Liver (tissue), 9 donors: ENCODE results near the gene CDH13. TPM values are rescaled to one million over a fixed set of nuclear protein-coding genes. Genes with fewer than 3 reads are reported as not detected.

Experiments
- DNase-seq: peaks from one replicate; pipeline ENCODE4 v3.0.0-alpha.2; 2017; ENCODE audit warnings: low spot score
- H3K27ac ChIP-seq, 2 donors: one replicate each; pipeline ENCODE4 v1.7.0; 2013; ENCODE audit warnings: inconsistent platforms in 2 of 2, low read length in 2 of 2, control low read depth in 1 of 2, low read depth in 1 of 2, mild to moderate bottlenecking in 1 of 2
- H3K27me3 ChIP-seq, 4 donors: one replicate each; pipeline versions ENCODE4 v1.6.1 to v1.7.0; 2013; ENCODE audit warnings: low read length in 3 of 4, inconsistent platforms in 1 of 4, mild to moderate bottlenecking in 1 of 4, moderate library complexity in 1 of 4; ENCODE audit not compliant: control insufficient read depth in 4 of 4, insufficient read depth in 4 of 4
- H3K36me3 ChIP-seq, 4 donors: one replicate each; pipeline versions ENCODE4 v1.6.1 to v1.7.0; 2013; ENCODE audit warnings: low read length in 3 of 4, mild to moderate bottlenecking in 3 of 4, low read depth in 1 of 4, moderate library complexity in 1 of 4; ENCODE audit not compliant: control insufficient read depth in 4 of 4, insufficient read depth in 3 of 4
- H3K4me1 ChIP-seq, 4 donors: one replicate each; pipeline versions ENCODE4 v1.6.1 to v1.7.0; 2013; ENCODE audit warnings: low read length in 3 of 4, mild to moderate bottlenecking in 3 of 4, moderate library complexity in 1 of 4; ENCODE audit not compliant: control insufficient read depth in 4 of 4, insufficient read depth in 4 of 4
- H3K4me3 ChIP-seq, 3 donors: one replicate each; pipeline versions ENCODE4 v1.6.1 to v1.7.0; 2013; ENCODE audit warnings: low read length in 3 of 3, control low read depth in 1 of 3, low read depth in 1 of 3, mild to moderate bottlenecking in 1 of 3
- H3K9ac ChIP-seq, 2 donors: one replicate each; pipeline ENCODE4 v1.7.0; 2013; ENCODE audit warnings: low read length in 2 of 2, mild to moderate bottlenecking in 2 of 2, moderate library complexity in 2 of 2, control low read depth in 1 of 2, low read depth in 1 of 2
- H3K9me3 ChIP-seq, 4 donors: one replicate each; pipeline versions ENCODE4 v1.6.1 to v1.7.0; 2013; ENCODE audit warnings: low read length in 3 of 4; ENCODE audit not compliant: control insufficient read depth in 4 of 4
- EGR1 ChIP-seq, 2 donors: IDR thresholded peaks; 2 replicates each; pipeline ENCODE4 v1.6.1; 2016 to 2018; ENCODE audit warnings: antibody characterized with exemption in 2 of 2, low read depth in 2 of 2
- FOXA2 ChIP-seq: IDR thresholded peaks from 2 replicates; pipeline ENCODE4 v1.6.1; 2016; ENCODE audit warnings: antibody characterized with exemption
- GABPA ChIP-seq, 2 donors: IDR thresholded peaks in 1 of 2; conservative IDR thresholded peaks in 1 of 2; 2 replicates each; pipeline ENCODE4 v1.6.1; 2016; ENCODE audit warnings: antibody characterized with exemption in 2 of 2, mild to moderate bottlenecking in 1 of 2, moderate library complexity in 1 of 2
- HNF4A ChIP-seq, 2 donors: conservative IDR thresholded peaks; 2 replicates each; pipeline ENCODE4 v1.6.1; 2016; ENCODE audit warnings: antibody characterized with exemption in 2 of 2, mild to moderate bottlenecking in 2 of 2
- JUND ChIP-seq, 2 donors: IDR thresholded peaks; 2 replicates each; pipeline ENCODE4 v1.6.1; 2016; ENCODE audit warnings: antibody characterized with exemption in 2 of 2
- RAD21 ChIP-seq, 2 donors: IDR thresholded peaks; 2 replicates each; pipeline ENCODE4 v1.6.1; 2016; ENCODE audit warnings: antibody characterized with exemption in 2 of 2, mild to moderate bottlenecking in 2 of 2
- RXRA ChIP-seq, 2 donors: IDR thresholded peaks; 2 replicates each; pipeline ENCODE4 v1.6.1; 2017 to 2018; ENCODE audit warnings: antibody characterized with exemption in 2 of 2, mild to moderate bottlenecking in 1 of 2
- YY1 ChIP-seq: IDR thresholded peaks from 2 replicates; pipeline ENCODE4 v1.6.1; 2016; ENCODE audit warnings: antibody characterized with exemption, mild to moderate bottlenecking
- WGBS: extraction: QIAGEN DNeasy Blood & Tissue Kit; methylation state at CpG from one replicate; pipeline ENCODE4 v1.1.7; 2013; 5-methylcytosine and 5-hydroxymethylcytosine counted together
- polyA plus RNA-seq, 2 donors: library from polyadenylated mRNA; stranded (reverse) in 1 of 2; unstranded in 1 of 2; fragments of 200-250 nt in 1 of 2; fragments of >200 nt in 1 of 2; fragmentation: Nextera tagmentation in 1 of 2; extraction: Ambion mirVana in 1 of 2; gene quantifications; one replicate each; pipeline versions ENCODE4 v1.2.1 to v1.2.3, GENCODE V29; 2013 to 2015
- total RNA-seq, 2 donors: library from RNA; depleted of rRNA; stranded (reverse); fragments of >200 nt; gene quantifications; one replicate each; pipeline ENCODE4 v1.2.3, GENCODE V29; 2014
- TF ChIP-seq, protein P1 (sequence below): IDR thresholded peaks from 2 replicates; pipeline ENCODE4 v1.6.1; 2016; ENCODE audit warnings: antibody characterized with exemption
- TF ChIP-seq, protein P2 (sequence below): IDR thresholded peaks from 2 replicates; pipeline ENCODE4 v1.6.1; 2016; ENCODE audit warnings: antibody characterized with exemption, mild to moderate bottlenecking
- donor health status: healthy.
- donor health status: healthy.
- donor health status: healthy.
- donor health status: healthy.
- donor health status: healthy.

The CDH13 gene
- total and polyA plus RNA-seq, 4 donors, result 0.21 to 1.5 (median 0.58) TPM

GRCh38 chr16:83776944-83777343 is 1150.2 kb downstream of the CDH13 start:
- H3K36me3 ChIP-seq, result no peaks in the 10 kb centered on the region
- H3K9ac ChIP-seq, result no peak overlapping the region
- DNase-seq, result no peak
- no peaks in the 10 kb centered on the region for H3K27me3 ChIP-seq
- no peak for TF ChIP-seq GABPA (IDR thresholded peaks at IDR 0.05 in 1 of 2, conservative IDR thresholded peaks at IDR 0.05 in 1 of 2)
- TF ChIP-seq, protein P1, sequence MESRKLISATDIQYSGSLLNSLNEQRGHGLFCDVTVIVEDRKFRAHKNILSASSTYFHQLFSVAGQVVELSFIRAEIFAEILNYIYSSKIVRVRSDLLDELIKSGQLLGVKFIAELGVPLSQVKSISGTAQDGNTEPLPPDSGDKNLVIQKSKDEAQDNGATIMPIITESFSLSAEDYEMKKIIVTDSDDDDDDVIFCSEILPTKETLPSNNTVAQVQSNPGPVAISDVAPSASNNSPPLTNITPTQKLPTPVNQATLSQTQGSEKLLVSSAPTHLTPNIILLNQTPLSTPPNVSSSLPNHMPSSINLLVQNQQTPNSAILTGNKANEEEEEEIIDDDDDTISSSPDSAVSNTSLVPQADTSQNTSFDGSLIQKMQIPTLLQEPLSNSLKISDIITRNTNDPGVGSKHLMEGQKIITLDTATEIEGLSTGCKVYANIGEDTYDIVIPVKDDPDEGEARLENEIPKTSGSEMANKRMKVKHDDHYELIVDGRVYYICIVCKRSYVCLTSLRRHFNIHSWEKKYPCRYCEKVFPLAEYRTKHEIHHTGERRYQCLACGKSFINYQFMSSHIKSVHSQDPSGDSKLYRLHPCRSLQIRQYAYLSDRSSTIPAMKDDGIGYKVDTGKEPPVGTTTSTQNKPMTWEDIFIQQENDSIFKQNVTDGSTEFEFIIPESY, result no peak
- peaks cover 0 to 13% (median 7%) of the 10 kb centered on the region in 4 donors for H3K4me1 ChIP-seq
- H3K4me3 ChIP-seq, result no peak overlapping the region
- no peak overlapping the region for H3K27ac ChIP-seq
- 83% methylated on average over 9 of the region's 9 CpGs for WGBS
- no peaks in the 10 kb centered on the region for H3K9me3 ChIP-seq

GRCh38 chr16:83779886-83780285 is 1153.1 kb downstream of the CDH13 start:
- Histone ChIP-seq H3K4me1 (peaks cover 0 to 13% (median 7%) of the 10 kb centered on the region in 4 donors), H3K27ac (no peak overlapping the region), H3K36me3 (no peaks in the 10 kb centered on the region), H3K9ac (no peak overlapping the region), H3K27me3 (no peaks in the 10 kb centered on the region), H3K9me3 (no peaks in the 10 kb centered on the region), H3K4me3 (no peak overlapping the region)
- DNase-seq, result no peak
- 13% methylated on average over 6 of the region's 6 CpGs for whole genome bisulfite sequencing
- TF ChIP-seq RXRA (IDR thresholded peaks at IDR 0.05) (peak in 1 of 2 donors; percentile 17), RAD21 (IDR thresholded peaks at IDR 0.05) (no peak), HNF4A (conservative IDR thresholded peaks at IDR 0.05) (peak in 1 of 2 donors; percentile 20), FOXA2 (peak; percentile 76)

DNA sequence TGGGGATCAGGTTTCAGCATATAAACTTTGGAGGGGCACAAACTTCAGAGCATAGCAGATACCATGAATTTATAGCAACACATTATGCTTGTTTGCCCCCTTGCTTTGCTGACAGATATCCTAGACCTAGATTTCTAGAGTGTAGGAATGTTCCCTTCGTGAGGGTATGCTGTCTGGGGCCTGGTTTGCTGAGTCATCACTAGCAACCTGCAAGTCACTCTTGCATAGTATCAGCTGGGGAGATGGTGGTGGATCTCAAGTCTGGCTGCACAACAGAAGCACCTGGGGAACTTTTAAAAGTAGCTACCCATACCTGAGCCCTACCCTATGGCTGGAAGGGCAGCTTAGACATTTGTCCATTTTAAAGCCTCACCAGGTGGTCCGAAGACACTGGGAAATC is 1158.7 kb downstream of the CDH13 start:
- DNase-seq, result no peak
- Histone ChIP-seq H3K27me3 (no peaks in the 10 kb centered on the region), H3K36me3 (no peaks in the 10 kb centered on the region), H3K9me3 (no peaks in the 10 kb centered on the region), H3K4me3 (no peak overlapping the region), H3K4me1 (peaks cover 0 to 4% (median under 1%) of the 10 kb centered on the region in 4 donors), H3K9ac (no peak overlapping the region), H3K27ac (no peak overlapping the region)
- 80% methylated on average over 2 of the region's 2 CpGs for WGBS
- TF ChIP-seq, protein P1, result no peak
- TF ChIP-seq JUND (IDR thresholded peaks at IDR 0.05) (no peak), FOXA2 (no peak), YY1 (no peak), RXRA (IDR thresholded peaks at IDR 0.05) (no peak), EGR1 (IDR thresholded peaks at IDR 0.05; ENCODE audit: low read depth in 2 of 2) (no peak), RAD21 (IDR thresholded peaks at IDR 0.05) (no peak)
- TF ChIP-seq, protein P2, sequence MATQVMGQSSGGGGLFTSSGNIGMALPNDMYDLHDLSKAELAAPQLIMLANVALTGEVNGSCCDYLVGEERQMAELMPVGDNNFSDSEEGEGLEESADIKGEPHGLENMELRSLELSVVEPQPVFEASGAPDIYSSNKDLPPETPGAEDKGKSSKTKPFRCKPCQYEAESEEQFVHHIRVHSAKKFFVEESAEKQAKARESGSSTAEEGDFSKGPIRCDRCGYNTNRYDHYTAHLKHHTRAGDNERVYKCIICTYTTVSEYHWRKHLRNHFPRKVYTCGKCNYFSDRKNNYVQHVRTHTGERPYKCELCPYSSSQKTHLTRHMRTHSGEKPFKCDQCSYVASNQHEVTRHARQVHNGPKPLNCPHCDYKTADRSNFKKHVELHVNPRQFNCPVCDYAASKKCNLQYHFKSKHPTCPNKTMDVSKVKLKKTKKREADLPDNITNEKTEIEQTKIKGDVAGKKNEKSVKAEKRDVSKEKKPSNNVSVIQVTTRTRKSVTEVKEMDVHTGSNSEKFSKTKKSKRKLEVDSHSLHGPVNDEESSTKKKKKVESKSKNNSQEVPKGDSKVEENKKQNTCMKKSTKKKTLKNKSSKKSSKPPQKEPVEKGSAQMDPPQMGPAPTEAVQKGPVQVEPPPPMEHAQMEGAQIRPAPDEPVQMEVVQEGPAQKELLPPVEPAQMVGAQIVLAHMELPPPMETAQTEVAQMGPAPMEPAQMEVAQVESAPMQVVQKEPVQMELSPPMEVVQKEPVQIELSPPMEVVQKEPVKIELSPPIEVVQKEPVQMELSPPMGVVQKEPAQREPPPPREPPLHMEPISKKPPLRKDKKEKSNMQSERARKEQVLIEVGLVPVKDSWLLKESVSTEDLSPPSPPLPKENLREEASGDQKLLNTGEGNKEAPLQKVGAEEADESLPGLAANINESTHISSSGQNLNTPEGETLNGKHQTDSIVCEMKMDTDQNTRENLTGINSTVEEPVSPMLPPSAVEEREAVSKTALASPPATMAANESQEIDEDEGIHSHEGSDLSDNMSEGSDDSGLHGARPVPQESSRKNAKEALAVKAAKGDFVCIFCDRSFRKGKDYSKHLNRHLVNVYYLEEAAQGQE, result no peak
